NCI-H446 treated with DMSO at 0.1 percent for 48 hours (cell line): Measurements from ENCODE around the gene ALPG.
"Not testable (repeated sequence)": the region's sequence is repeated elsewhere in the genome, so short reads cannot be mapped to it uniquely, and the experiment has no call there.

Source experiments
- DNase-seq: peaks from one replicate; lab custom pipeline; 2025; lab: John Stamatoyannopoulos, UW

The ALPG gene

DNA sequence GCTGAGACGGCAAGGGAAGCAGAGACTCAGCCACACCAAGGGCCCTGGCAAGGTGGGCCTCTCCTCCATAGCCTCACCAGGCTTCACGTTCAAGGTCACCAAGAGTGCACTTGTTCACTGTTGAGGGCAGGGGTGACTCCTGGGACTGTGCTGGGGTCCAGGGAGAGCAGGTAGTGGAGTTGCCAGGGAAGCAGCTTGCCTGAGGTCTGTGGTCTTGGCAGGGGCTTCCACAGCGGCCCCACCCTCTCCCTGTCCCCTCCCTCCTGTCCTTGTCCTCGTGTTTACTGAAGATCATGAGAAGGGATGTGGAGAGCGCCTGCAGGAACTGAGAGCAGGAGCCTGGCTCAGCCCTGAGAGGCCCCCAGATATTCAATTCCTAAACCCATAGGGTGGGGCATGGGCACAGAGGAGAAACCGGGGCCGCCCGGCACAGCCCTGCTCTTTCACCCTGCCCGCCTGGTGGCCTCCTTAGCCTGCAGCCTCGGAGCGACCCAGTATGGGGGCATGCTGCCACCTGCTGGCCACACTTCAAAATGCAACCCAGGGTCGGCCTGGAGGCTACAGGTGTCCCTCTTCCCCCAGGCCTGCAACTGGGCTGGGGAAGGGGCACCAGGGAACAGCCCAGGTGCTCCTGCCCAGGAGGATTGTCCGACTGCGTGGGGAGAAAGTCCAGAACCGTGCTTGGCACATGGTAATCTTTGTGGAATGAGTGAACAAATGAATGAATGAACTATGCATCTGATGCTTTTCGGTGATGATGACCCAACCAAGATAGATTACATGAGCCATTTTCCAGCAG is 33.8 kb downstream of the ALPG start:
- not testable (repeated sequence) for DNase-seq

DNA sequence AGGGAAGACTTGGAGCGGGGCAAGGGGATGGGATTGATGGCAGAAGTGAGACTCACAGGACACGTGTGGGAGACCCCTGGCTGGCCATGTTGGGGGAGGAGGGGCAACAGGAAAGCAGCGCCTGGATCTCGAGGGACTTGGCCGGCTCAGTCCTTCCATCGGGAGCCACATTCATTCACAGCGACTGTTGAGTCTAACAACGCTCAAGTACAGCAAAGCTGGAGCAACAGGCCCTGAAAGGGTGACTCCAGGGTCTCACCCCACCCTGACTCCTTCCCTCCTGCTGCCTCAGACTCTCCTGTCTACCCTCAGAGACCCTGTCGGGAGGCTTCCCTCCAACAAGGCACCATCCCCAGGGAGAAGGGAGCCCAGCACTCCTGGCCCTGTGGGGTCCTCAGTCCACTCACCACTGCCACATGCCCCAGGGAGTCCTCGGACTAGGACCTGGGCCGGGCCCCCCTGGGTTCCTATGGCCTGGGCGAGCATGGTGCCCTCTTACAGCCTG is 34.6 kb downstream of the ALPG start:
- no peak for DNase-seq

DNA sequence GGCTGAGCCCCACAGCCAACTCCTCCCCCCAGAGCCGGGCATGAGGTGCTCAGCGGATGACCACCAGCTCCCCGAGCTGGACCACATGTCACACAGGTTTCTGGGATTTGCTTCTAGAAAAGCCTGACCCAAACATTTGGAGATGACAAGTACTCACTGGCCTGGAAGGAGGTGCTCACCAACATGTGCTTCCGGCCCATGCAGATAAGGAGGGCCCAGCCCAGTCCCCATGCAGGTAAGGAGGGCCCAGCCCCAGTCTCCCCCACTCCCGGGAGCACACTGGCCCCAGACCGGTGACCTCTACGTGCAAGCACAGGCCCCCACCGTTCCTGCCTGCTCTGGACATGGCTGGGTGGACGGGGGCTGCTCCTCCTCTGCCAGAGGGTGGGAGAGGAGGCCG is 35.3 kb downstream of the ALPG start:
- DNase-seq = not testable (repeated sequence)

DNA sequence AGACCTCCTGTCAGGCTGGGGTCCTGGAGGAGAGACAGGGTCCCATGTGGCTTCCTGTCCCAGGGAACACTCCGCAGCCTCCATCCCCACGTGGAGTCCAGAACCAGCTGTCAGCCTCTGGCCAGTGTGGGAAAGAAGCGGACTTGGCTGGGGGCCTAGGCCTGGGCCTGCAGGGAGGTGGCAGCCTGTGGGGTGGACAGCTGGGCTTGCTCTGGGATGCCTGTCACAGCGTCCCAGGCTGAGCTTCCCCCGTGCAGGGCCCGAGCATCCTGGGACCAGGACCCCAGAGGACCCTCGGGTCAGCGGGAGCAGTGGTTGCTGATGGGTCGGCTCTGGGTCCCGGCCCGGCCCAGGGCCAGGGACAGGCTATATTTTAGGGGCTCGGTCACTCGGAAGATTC is 35.8 kb downstream of the ALPG start:
- DNase-seq = not testable (repeated sequence)

DNA sequence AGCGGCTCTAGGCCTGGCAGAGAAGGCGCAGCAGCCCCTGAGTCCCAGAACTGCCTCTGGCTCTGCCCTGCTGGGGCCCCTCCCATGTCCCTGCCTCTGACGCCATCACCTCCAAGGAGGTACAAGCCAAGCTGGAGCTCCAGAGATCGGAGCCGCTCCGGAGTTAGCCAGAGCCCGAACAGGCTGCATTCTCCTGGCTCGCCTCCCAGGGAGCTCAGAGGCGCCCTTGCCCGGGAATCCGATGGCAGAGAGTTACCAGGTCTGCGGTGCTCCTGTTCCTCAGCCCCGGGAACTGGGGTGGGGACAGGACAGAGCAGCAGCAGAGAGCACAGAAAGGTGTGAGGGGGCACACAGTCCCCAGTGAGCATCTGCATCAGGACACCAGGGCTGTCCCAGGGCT is 36.4 kb downstream of the ALPG start:
- DNase-seq = not testable (repeated sequence)

DNA sequence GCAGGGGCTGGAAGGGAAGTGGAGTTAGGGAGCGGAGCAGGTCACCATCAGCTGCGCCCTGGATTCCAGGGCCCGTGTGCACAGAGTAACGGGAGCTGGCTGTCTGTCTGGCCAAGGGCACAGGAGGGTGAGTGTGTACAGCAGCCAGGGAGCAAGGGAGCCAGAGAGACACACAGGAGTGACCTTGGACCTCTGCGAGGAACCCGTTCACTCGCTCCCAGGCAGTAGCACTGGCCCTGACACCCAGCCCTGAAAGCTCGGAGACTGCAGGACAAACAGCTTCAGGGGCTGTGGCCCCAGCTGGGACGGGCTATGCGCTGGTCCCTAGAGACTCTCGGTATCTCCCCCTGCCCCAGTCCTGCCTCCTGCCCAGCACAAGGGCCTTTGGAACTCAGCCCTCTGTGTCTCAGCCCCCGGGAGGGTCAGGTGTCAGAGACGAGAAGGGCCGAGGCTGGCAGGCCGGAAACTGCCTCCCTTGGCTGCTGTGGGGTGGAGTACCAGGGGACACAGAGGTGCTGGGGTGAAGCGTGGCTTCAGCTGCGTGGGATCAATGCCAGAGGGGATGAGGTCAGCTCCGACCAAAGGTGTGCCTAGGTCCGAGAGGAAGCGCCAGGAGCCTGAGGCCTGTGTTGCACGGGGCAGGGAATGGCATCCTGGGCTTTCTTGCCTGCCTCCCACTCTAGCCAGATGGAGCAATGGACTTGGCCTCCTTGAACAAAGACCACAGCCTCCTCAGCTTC is 37.2 kb downstream of the ALPG start:
- DNase-seq = not testable (repeated sequence)

DNA sequence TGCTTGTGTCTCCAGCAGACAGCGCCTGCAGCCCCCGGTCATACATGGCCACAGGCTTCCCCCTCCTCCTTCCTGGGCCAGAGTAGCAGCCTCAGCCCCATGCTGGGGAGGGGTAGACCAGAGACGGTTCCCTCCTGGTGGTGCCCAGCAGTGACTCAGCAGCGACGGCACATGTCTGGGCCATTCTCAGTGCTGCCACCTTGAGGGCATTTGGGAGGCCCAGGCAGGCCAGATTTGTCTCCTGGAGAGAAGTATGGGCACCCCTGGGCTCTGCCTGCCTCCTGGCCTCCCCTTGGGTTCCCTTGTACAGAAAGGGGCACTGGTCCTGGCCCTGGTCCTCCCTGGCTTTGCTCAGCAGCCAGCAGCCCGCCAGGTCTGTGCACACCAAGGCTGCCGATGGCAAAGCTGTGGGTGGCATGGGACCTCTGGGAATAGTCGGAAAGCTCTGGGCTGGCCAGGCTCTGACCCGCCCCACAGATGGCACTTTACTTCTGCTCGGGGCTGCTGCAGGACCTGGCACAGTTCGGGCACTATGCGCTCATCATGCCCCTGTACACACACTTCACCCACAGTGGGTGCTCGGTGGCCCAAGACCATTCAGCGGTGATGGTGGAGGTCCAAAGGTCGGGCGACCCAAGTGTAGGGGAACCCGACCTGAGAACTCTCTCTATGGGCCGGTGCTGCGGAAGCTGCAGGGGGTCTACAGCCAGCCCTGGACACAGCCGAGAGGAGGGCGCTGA is 37.9 kb downstream of the ALPG start:
- DNase-seq = peak; percentile 1

DNA sequence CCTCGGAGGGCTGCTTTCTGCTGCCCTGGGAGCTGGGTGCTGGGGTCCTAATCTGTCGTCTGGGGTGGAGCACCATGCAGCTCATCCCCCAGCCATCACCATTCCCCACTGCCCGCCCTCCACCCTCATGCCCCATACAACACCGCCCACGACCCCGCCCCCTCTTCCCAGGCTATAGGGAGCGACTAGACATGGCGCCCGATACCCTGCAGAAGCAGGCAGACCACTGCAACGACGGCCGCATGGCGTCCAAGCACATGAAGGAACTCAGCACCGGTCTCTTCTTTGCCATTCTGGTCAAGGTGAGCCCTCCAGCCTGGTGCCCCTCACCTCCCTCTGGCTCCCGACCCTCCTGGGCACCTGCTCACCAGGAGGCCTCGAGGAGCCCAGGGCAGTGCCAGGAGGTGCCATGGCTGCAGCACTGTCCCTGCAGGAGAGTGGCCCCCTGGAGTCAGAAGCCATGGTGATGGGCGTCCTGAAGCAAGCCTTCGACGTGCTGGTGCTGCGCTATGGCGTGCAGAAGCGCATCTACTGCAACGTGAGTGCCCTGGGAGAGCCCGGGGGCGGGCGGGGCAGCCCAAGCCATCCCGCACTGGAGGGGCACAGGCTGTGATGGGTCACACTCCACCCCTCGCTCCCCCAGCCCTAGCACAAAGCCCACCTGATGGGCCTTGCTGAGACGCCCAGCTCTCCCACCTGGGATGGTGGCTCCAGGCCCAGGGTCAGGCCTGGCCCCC is 38.7 kb downstream of the ALPG start:
- not testable (repeated sequence) for DNase-seq

DNA sequence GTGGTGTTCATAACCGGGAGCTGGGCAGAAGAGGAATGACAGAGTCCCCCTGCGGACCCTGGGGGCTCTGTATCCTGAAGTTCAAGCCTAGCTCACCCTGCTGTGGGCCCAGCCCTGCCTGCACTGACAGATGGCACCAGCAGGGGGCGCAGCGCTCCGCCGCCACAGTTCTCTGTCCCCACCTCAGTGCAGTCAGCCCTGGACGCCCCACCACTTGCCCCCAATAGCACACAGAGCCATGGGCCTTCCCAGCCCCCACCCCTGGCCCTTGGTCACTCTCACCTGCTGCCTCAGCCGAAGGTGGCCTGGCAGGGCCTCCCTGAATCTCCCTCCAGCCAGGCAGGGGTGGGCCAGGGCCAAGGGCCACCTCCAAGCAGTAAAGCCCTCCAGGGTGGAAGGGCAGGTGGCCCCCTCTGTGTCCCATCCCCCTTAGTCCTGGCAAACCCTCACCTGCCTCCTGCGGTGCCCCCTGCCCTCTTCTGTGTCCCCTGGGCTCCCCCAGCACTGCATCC is 39.7 kb downstream of the ALPG start:
- not testable (repeated sequence) for DNase-seq

DNA sequence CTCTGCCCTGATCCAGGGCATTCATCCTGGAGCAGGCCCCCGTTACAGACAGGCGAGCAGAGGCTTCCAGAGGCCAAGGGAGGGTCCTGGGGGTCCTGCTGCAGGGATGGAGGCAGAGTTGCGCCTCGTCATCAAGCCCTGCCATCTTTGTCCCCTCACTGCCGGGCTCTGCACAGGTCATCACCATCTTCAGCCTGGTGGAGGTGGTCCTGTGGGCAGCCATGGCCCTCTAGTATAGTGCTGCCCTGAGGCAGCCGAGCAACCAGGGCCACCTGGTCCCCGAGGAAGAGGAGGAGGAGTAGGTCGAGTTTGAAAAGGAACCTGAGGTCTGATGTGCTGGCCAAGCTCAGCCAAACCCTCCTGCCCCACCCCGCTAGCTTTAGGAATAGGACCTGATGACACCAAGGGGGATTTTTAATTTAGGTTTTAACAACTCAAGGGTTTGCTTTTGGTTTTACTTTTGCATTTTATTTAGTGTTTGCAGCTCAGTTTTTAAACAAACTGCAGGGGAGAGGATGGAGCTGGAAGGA is 40.5 kb downstream of the ALPG start:
- DNase-seq = no peak

DNA sequence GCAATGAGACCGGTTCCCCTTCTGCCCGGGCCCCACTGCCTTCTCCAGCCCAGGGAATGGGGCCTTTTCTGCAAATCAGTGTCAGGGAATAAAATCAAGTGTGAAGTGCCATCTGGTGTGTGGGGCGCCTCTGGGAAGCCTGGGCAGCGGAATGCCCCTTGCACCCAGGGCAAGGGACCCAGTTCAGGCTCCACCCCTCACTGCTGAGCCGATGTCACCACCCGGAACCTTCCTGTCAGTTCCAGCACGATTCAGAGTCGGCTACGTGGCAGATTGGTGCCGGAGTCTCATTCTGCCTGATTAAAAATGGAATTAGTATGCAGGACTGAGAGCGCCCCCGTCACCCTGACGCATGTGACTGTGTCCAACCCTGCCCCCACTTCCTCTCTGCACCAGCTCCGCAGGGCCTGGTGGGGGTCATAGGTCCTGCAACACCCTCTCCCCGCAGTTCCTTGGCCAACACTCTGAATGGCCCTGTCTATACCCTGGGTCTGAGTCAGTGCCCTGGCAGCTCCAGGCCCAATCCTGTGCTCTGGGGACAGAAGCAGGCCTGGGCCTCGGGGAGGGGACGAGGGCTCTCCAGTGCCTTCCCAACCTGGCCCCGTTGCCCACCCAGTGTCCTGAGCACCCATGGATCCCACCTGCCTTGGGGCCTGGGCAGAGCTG is 41.1 kb downstream of the ALPG start:
- no peak for DNase-seq

DNA sequence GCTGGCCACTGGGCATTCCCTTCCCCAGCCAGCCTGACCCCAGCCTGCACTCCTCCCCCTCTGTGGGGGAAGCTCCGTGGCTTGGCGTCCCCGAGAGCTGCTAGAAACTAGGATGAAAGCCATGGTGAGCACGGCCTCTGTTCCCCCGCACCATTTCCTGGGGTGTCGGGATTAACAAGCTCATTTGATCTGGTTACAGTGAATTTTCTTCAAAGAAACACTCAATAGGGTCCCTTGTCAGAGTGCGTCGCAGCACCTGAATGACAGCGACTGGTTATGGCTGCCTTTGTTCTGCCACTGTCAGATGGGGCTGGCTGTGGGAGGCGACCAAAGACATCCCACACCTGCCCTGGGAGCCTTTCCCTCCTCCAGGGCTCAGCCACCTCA is 41.7 kb downstream of the ALPG start:
- DNase-seq = no peak

DNA sequence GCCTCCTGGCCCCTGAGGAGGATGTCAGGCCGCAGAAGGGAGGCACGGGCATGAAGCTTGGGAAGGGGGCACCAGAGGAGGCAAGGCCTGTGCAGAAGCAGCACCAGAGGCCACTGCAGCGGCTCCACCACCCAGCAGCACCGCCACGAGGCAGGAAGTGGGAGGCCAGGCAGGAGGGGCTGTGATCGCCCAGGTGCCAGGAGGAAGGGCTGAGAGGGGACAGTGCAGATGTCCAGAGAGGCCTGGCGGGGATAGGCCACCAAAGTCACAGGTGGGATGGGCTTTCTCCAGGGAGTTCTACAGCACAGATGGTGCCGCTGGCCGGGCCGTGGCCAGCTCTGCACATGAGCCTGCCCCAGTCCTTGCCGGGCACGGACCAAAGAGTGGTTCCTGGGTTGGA is 43.3 kb downstream of the ALPG start:
- DNase-seq = no peak

DNA sequence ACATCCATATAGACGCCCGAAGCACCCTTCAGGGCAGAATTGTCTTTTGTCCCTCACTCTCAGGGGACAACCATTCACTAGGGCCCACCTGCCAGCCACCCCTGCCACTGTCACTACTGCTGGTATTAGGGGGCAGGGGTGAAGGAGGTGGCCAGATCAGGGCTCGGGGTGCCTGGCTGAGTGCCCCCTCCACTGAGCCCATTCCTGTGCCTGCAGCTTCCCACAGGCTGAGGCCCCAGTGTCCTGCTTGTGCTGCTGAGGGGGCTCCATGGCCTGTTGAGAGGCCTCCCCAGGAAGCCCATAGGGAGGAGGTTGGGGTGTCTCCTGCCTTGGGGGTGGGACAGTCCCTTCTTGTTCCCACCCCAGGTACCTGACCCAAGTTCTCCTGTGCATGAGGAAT is 45.0 kb downstream of the ALPG start:
- DNase-seq = not testable (repeated sequence)

DNA sequence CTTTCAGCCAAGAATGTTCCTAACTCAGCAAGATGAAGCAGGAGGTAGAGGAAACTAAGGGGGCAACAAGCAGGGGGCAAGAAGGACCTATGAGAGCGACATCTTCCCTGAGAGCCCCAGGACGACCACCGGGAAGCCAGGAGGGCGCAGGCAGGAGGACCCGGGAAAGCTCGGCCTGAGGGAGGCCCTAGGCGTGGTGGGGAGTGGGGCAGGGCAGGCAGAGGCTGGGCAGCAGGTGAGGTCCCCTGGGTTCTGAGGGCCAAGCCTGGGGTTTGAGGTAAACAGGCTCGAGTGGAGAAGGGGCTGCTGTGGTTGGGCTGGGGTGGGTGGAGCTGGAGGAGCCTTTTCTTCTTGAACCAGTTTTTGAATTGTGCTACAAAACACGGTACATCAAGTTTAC is 48.0 kb downstream of the ALPG start:
- no peak for DNase-seq

DNA sequence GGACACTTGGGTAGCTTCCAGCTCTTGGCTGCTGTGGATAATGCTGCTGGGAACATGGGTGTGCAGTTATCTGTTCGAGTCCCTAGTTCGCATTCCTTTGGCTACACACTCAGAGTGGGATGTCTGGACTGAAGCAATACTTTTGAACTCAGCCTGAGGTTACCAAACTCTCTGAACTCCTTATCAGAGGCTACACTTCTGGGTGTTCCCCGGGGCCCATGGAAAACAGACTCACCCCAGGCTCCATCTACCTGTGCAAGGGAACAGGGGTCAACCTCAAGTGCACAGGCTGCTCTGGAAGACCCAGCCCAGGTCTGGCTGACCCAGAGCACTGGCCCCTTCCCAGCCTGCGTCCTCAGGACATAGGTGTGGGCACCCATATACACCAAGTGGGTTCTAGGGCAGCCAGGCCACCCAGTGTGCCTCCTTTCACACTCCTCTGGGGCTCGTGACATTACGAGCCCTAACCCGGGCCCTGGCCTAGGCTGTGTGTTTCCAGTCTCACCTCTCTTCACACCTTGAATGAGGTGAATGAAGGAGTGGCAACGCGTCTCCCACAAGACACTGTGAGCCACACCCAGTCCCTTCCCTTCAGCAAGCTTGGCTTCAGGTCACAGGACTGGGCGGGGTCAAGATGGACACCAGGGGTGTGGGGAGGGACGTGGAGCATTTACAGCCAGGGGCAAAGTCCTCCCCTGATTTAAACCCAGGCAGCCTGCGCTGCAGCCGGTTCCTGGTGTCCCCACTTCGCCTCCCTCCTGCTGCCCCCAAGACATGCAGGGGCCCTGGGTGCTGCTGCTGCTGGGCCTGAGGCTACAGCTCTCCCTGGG is 49.0 kb downstream of the ALPG start, which contains the start of gene ALPI:
Gene ALPI (plus strand): TSS at position 728 of the 830 bp plus-strand sequence. CDS start 47 bp downstream, at position 775.
- no peak for DNase-seq

DNA sequence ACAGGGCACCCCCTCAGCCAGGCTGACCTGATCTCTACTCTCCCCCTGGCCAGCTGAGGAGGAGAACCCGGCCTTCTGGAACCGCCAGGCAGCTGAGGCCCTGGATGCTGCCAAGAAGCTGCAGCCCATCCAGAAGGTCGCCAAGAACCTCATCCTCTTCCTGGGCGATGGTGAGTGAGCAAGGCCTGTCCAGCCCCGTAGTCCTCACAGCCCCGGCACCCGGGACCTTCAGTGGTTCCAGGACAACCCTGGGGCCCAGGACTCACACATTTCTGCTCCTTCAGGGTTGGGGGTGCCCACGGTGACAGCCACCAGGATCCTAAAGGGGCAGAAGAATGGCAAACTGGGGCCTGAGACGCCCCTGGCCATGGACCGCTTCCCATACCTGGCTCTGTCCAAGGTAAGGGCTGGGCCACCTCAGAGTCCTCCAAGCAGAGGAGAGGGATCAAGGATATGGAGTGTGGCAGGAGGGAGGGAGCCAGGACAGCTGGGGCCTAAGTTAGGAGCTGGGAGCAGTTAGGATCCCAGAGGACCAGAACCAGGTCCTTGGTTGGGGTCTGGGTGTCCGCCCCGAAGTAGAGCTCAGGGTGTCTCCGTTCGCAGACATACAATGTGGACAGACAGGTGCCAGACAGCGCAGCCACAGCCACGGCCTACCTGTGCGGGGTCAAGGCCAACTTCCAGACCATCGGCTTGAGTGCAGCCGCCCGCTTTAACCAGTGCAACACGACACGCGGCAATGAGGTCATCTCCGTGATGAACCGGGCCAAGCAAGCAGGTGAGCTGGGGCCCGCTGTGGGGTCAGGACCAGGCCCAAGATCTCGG is 49.9 kb downstream of the ALPG start:
- DNase-seq = no peak

DNA sequence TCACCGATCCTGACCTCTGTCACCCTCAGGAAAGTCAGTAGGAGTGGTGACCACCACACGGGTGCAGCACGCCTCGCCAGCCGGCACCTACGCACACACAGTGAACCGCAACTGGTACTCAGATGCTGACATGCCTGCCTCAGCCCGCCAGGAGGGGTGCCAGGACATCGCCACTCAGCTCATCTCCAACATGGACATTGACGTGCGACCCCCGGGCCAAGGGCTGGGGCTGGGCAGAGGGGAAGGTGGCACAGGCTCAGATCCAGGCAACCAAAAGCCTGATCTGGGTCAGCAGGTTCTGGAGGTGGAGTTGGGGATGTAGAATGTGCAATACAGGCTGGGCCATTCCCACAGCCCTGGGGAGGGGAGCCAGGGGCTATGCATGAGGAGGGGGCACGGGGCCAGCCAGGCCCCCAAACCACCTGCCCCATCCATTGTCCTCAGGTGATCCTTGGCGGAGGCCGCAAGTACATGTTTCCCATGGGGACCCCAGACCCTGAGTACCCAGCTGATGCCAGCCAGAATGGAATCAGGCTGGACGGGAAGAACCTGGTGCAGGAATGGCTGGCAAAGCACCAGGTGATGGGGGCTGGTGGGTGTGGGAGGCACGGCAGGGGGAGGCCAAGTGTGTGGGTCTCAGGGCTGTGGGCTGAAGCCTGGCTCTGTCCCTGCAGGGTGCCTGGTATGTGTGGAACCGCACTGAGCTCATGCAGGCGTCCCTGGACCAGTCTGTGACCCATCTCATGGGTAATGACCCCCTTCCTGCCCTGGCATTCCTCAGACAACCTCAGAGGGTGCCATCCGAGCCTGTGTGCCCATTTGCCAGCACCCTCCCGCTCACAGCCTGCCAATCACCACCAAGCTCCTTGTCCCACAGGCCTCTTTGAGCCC is 50.7 kb downstream of the ALPG start:
- no peak for DNase-seq
